Measurements from ENCODE around the gene CCDC107. TPM values are rescaled to one million over a fixed set of nuclear protein-coding genes. Genes with fewer than 3 reads are reported as not detected.
"Not testable (repeated sequence)": the region's sequence is repeated elsewhere in the genome, so short reads cannot be mapped to it uniquely, and the experiment has no call there.

The CCDC107 gene
- total and polyA plus RNA-seq, 12 donors: 37.9 to 210 (median 46.9) TPM

DNA sequence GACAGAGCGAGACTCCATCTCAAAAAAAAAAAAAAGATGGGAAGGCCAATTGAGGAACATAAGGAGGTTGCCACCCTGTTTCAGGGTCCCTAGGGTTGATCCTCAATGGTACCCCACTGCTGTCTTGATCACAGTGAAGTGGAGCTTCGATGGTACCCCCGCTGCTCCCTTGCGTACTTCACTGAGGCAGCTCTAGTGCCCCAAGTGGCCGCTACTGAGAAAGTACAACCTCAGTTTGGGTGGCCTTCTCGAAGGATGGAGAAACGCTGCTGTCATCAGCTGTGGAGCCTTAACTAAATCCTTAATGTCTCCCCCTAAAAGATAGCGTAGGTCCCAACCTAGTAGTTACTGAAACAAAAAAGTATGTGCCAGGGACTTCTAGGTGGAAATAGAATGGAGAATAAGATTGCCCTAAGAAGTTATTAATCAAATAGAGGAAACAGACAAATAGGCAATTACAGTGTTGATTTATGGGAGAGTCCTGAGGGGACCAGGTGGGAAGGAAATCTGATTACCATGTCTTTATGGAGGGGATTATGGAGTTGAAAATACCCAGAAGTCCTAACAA lies 46.8 kb upstream of the CCDC107 start:
- DNase-seq (no peak), ATAC-seq (peak in 7 of 8 donors; percentile 10 to 56 (median 51))
- no peak overlapping the region for H3K4me3 ChIP-seq
- peaks cover 0 to under 1% (median 0%) of the 10 kb centered on the region in 7 donors for H3K27me3 ChIP-seq
- H3K9me3 ChIP-seq: no peaks in the 10 kb centered on the region
- 19 to 22% methylated on average over 8 of the region's 8 CpGs for WGBS, 2 donors
- TF ChIP-seq, protein P1, sequence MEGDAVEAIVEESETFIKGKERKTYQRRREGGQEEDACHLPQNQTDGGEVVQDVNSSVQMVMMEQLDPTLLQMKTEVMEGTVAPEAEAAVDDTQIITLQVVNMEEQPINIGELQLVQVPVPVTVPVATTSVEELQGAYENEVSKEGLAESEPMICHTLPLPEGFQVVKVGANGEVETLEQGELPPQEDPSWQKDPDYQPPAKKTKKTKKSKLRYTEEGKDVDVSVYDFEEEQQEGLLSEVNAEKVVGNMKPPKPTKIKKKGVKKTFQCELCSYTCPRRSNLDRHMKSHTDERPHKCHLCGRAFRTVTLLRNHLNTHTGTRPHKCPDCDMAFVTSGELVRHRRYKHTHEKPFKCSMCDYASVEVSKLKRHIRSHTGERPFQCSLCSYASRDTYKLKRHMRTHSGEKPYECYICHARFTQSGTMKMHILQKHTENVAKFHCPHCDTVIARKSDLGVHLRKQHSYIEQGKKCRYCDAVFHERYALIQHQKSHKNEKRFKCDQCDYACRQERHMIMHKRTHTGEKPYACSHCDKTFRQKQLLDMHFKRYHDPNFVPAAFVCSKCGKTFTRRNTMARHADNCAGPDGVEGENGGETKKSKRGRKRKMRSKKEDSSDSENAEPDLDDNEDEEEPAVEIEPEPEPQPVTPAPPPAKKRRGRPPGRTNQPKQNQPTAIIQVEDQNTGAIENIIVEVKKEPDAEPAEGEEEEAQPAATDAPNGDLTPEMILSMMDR (IDR thresholded peaks at IDR 0.05): peak; percentile 33 to 81 (median 63)
- peaks cover 0 to 38% (median 7%) of the 10 kb centered on the region in 9 donors for H3K36me3 ChIP-seq
- intact Hi-C loops (cut with DNase I): no loop called here
- peaks cover 0 to 15% (median 8%) of the 10 kb centered on the region in 9 donors for H3K4me1 ChIP-seq
- H3K27ac ChIP-seq: no peak overlapping the region

DNA sequence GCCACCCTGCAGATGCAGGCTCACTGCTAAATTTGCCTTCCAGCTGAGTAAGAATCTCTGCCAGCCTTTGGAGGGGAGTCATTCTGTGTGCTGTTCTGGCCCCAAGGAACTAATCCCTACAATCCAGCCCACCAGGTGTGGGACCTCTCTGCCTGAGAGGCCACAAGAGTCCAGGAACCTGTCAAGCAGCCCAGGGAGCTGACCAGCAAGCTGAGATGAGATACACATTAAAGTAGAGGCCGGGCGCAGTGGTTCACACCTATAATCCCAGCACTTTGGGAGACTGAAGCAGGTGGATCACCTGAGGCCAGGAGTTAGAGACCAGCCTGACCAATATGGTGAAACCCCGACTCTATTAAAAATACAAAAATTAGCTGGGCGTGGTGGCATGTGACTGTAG lies 46.0 kb upstream of the CCDC107 start:
- H3K9me3 ChIP-seq; DNase-seq; H3K27ac ChIP-seq; H3K4me3 ChIP-seq; ATAC-seq; intact Hi-C loops (cut with DNase I); H3K27me3 ChIP-seq: not testable (repeated sequence)
- 92 to 93% methylated on average over 4 of the region's 4 CpGs for WGBS, 2 donors
- Histone ChIP-seq H3K36me3 (peaks cover 0 to 38% (median 7%) of the 10 kb centered on the region in 9 donors), H3K4me1 (peaks cover 0 to 14% (median under 1%) of the 10 kb centered on the region in 9 donors)

DNA sequence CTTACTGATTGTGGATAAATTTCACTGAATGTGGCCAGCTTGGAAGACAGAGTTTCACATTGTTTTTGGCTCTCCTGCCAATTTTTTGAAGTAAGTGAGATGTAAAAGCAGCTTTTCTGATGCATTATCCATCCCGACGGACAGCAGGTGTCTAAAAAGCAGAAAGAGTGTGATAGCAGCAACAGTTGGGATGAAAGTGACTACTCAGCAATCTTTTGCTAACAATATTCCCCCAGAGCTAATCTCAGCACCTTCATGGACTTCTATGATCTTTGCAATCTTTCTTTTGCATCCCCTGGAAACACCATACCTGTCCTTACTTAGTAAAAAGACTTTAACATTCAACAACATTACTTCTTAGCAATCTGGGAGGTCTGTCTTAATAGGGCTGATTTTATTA lies 45.2 kb upstream of the CCDC107 start:
- Histone ChIP-seq H3K27ac (no peak overlapping the region), H3K4me3 (no peak overlapping the region), H3K4me1 (peaks cover 0 to 22% (median 3%) of the 10 kb centered on the region in 9 donors), H3K27me3 (peaks cover 0 to 14% (median 0%) of the 10 kb centered on the region in 7 donors), H3K9me3 (no peaks in the 10 kb centered on the region), H3K36me3 (peaks cover 0 to 30% (median 7%) of the 10 kb centered on the region in 9 donors)
- 93 to 94% methylated on average over 2 of the region's 2 CpGs for WGBS, 2 donors
- intact Hi-C loops (cut with DNase I): no loop called here
- TF ChIP-seq, protein P1 (IDR thresholded peaks at IDR 0.05): no peak
- DNase-seq (no peak), ATAC-seq (no peak)

DNA sequence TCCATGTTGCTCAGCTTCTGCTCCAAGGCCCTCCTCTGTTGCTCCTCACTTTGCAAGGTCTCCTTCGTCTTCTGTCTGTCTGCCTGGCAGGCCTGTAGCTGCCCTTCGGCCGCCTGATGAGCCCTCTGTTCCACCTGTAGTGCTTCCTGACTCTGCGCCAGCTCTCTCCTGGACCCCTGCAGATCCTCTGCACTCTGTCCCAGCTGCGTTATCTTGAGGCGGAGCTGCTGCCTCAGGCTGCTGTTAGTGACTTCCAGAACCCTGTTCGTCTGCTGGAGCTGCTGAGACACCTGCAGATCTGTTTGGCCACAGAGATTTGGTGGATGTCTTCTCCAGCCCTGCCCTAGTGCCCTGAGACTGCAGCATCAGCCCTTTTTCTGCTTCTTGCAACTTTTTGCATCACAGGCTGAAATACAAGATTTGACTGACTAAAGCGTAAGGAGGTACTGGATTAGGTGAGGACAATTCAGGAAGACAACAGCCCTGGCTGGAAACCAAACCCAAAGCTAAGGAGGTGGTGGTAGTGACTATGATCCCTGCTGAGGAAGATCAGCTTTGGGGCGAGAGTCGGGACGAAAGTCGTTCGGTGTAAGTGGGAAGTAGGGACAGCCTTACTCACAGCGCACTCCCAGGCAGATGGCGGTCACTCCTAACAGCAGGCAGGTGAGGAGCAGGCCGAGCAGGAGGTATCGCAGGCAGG lies 42.0 kb upstream of the CCDC107 start:
- TF ChIP-seq, protein P1 (IDR thresholded peaks at IDR 0.05): no peak
- ATAC-seq: no peak
- intact Hi-C loops (cut with DNase I): no loop called here
- Histone ChIP-seq H3K9me3 (no peaks in the 10 kb centered on the region), H3K36me3 (no peaks in the 10 kb centered on the region), H3K27ac (peak overlapping the region in 1 of 10 donors; percentile 73), H3K4me1 (peaks cover 0 to 41% (median 3%) of the 10 kb centered on the region in 9 donors), H3K27me3 (peaks cover 0 to 15% (median 0%) of the 10 kb centered on the region in 7 donors), H3K4me3 (no peak overlapping the region)
- DNase-seq: no peak
- 67 to 71% methylated on average over 17 of the region's 17 CpGs for WGBS, 2 donors
